ENCODE data around the gene GAS6.

- TF ChIP-seq, protein P1, sequence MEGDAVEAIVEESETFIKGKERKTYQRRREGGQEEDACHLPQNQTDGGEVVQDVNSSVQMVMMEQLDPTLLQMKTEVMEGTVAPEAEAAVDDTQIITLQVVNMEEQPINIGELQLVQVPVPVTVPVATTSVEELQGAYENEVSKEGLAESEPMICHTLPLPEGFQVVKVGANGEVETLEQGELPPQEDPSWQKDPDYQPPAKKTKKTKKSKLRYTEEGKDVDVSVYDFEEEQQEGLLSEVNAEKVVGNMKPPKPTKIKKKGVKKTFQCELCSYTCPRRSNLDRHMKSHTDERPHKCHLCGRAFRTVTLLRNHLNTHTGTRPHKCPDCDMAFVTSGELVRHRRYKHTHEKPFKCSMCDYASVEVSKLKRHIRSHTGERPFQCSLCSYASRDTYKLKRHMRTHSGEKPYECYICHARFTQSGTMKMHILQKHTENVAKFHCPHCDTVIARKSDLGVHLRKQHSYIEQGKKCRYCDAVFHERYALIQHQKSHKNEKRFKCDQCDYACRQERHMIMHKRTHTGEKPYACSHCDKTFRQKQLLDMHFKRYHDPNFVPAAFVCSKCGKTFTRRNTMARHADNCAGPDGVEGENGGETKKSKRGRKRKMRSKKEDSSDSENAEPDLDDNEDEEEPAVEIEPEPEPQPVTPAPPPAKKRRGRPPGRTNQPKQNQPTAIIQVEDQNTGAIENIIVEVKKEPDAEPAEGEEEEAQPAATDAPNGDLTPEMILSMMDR (IDR thresholded peaks at IDR 0.05) = no peak
- no peak for TF ChIP-seq POLR2A (IDR thresholded peaks at IDR 0.05)
These were observed 92.9 kb downstream of the GAS6 start for GRCh38 chr13:113770937-113771336.

All from gastroesophageal sphincter (tissue), 3 donors.